Hepatocyte (in vitro differentiated cells): Measurements from ENCODE around the gene FBXO42. TPM values are rescaled to one million over a fixed set of nuclear protein-coding genes. Genes with fewer than 3 reads are reported as not detected.

Experiments used
- DNase-seq: peaks from one replicate; pipeline ENCODE4 v3.0.0-alpha.2; 2016; ENCODE audit warnings: low spot score
- H2AFZ ChIP-seq: fragments of 200-600 bp; sonication (generic); 2 replicates; pipeline ENCODE4 v1.6.0; 2016; ENCODE audit warnings: antibody characterized with exemption, mild to moderate bottlenecking
- H3K27ac ChIP-seq: fragments of 200-600 bp; sonication (generic); 2 replicates; pipeline ENCODE4 v1.5.1; 2016; ENCODE audit warnings: mild to moderate bottlenecking
- H3K27me3 ChIP-seq: fragments of 200-600 bp; sonication (generic); 2 replicates; pipeline ENCODE4 v1.6.1; 2016
- H3K36me3 ChIP-seq: fragments of 200-600 bp; sonication (generic); replicated peaks from 2 replicates; pipeline ENCODE4 v1.5.1; 2016; ENCODE audit warnings: low read depth; ENCODE audit not compliant: insufficient read depth
- H3K4me1 ChIP-seq: fragments of 200-600 bp; sonication (generic); 2 replicates; pipeline ENCODE4 v1.5.1; 2016; ENCODE audit warnings: mild to moderate bottlenecking, moderate library complexity; ENCODE audit not compliant: insufficient read depth
- H3K4me2 ChIP-seq: fragments of 200-600 bp; sonication (generic); 2 replicates; pipeline ENCODE4 v1.6.0; 2016
- H3K4me3 ChIP-seq: fragments of 200-600 bp; sonication (generic); 2 replicates; pipeline ENCODE4 v1.5.1; 2016; ENCODE audit warnings: mild to moderate bottlenecking
- H3K79me2 ChIP-seq: fragments of 200-600 bp; sonication (generic); 2 replicates; pipeline ENCODE4 v1.6.0; 2017; ENCODE audit warnings: mild to moderate bottlenecking
- H3K9me2 ChIP-seq: fragments of 200-600 bp; sonication (generic); replicated peaks from 2 replicates; pipeline ENCODE4 v1.6.0; 2017; ENCODE audit warnings: mild to moderate bottlenecking; ENCODE audit not compliant: insufficient read depth
- H3K9me3 ChIP-seq: fragments of 200-600 bp; sonication (generic); 2 replicates; pipeline ENCODE4 v1.5.1; 2016; ENCODE audit warnings: low read depth, mild to moderate bottlenecking
- H4K20me1 ChIP-seq: fragments of 200-600 bp; sonication (generic); 2 replicates; pipeline ENCODE4 v1.6.0; 2016; ENCODE audit warnings: mild to moderate bottlenecking; ENCODE audit not compliant: insufficient read depth, poor library complexity, severe bottlenecking
- CTCF ChIP-seq: fragments of 200-600 bp; sonication (generic); IDR thresholded peaks from 2 replicates; pipeline ENCODE4 v1.5.1; 2016; ENCODE audit warnings: antibody characterized with exemption, mild to moderate bottlenecking; ENCODE audit not compliant: poor library complexity
- EZH2 ChIP-seq: fragments of 200-600 bp; sonication (generic); IDR thresholded peaks from 2 replicates; pipeline ENCODE4 v1.6.1; 2016; ENCODE audit warnings: antibody characterized with exemption, mild to moderate bottlenecking, borderline replicate concordance
- EZH2phosphoT487 ChIP-seq: fragments of 200-600 bp; sonication (generic); IDR thresholded peaks from one replicate; pipeline ENCODE4 v1.6.1; 2018; ENCODE audit warnings: antibody characterized with exemption, mild to moderate bottlenecking, low read depth, moderate library complexity; ENCODE audit not compliant: unreplicated experiment, severe bottlenecking
- WGBS: methylation state at CpG from one replicate; pipeline ENCODE4 v1.1.6; 2016; ENCODE audit warnings: low lambda C conversion rate; ENCODE audit errors: missing lambda C conversion rate; 5-methylcytosine and 5-hydroxymethylcytosine counted together
- polyA plus RNA-seq: library from polyadenylated mRNA; unstranded; fragments of >200 nt; fragmentation: Nextera tagmentation; extraction: Ambion mirVana; gene quantifications from 2 replicates; pipeline ENCODE4 v1.2.1, GENCODE V29; 2016
- total RNA-seq: library from RNA; depleted of rRNA; stranded (reverse); fragments of >200 nt; gene quantifications from 2 replicates; pipeline ENCODE4 v1.2.3, GENCODE V29; 2014

The FBXO42 gene
- total and polyA plus RNA-seq, 2 experiments from 2014 or later = 19.5 to 21.1 TPM

- Histone ChIP-seq H3K9me2 (no peaks in the 10 kb centered on the region), H3K4me3 (no peak overlapping the region), H3K27me3 (peaks cover 21% of the 10 kb centered on the region), H2AFZ (no peak overlapping the region), H3K27ac (no peak overlapping the region), H3K36me3 (no peaks in the 10 kb centered on the region), H3K4me1 (peaks cover 20% of the 10 kb centered on the region), H4K20me1 (no peaks in the 10 kb centered on the region), H3K4me2 (no peak overlapping the region), H3K79me2 (no peaks in the 10 kb centered on the region), H3K9me3 (no peaks in the 10 kb centered on the region)
- DNase-seq = no peak
- TF ChIP-seq EZH2phosphoT487 = no peak
- no peak for TF ChIP-seq CTCF
- TF ChIP-seq EZH2 = no peak
- 94% methylated on average over 31 of the region's 35 CpGs for WGBS
Observed at GRCh38 chr1:16231331-16232315, 120.7 kb downstream of the FBXO42 start.

- TF ChIP-seq EZH2phosphoT487 (no peak), EZH2 (no peak), CTCF (no peak)
- WGBS = 89% methylated on average over 13 of the region's 13 CpGs
- H3K36me3 ChIP-seq = no peaks in the 10 kb centered on the region
Observed at GRCh38 chr1:16230744-16231143, 121.5 kb downstream of the FBXO42 start.

GRCh38 chr1:16229976-16230740 is 122.1 kb downstream of the FBXO42 start:
- Histone ChIP-seq H3K9me2 (no peaks in the 10 kb centered on the region), H3K36me3 (no peaks in the 10 kb centered on the region), H3K4me3 (no peak overlapping the region), H3K4me2 (no peak overlapping the region), H3K9me3 (no peaks in the 10 kb centered on the region), H4K20me1 (no peaks in the 10 kb centered on the region), H3K27ac (no peak overlapping the region), H2AFZ (no peak overlapping the region), H3K4me1 (peaks cover 15% of the 10 kb centered on the region), H3K79me2 (no peaks in the 10 kb centered on the region), H3K27me3 (peaks cover 21% of the 10 kb centered on the region)
- no peak for DNase-seq
- 88% methylated on average over 13 of the region's 13 CpGs for WGBS
- TF ChIP-seq EZH2 = no peak
- no peak for TF ChIP-seq EZH2phosphoT487
- no peak for TF ChIP-seq CTCF

More at GRCh38 chr1:16230744-16231143, 121.5 kb downstream of the FBXO42 start:
- DNase-seq = no peak
- no peak overlapping the region for H3K4me2 ChIP-seq
- peaks cover 21% of the 10 kb centered on the region for H3K27me3 ChIP-seq
- no peaks in the 10 kb centered on the region for H3K79me2 ChIP-seq
- no peaks in the 10 kb centered on the region for H3K9me3 ChIP-seq
- no peak overlapping the region for H3K27ac ChIP-seq
- H3K9me2 ChIP-seq = no peaks in the 10 kb centered on the region
- H3K4me3 ChIP-seq = no peak overlapping the region
- no peaks in the 10 kb centered on the region for H4K20me1 ChIP-seq
- H2AFZ ChIP-seq = no peak overlapping the region
- H3K4me1 ChIP-seq = peaks cover 15% of the 10 kb centered on the region
